Adrenal gland (tissue), 19 donors: Measurements from ENCODE around the gene OBSL1. TPM values are rescaled to one million over a fixed set of nuclear protein-coding genes. Genes with fewer than 3 reads are reported as not detected.

Experiments
- DNase-seq, 7 donors: peaks; one replicate each; pipeline ENCODE4 v3.0.0-alpha.2; 2019 to 2020
- H3K27ac ChIP-seq, 5 donors: fragments of 200-600 bp; sonication (generic) in 4 of 5; 1 replicate in 3 of 5; 2 replicates in 2 of 5; pipeline versions ENCODE4 v1.5.1 to v1.8.0; 2016 to 2020; ENCODE audit warnings: mild to moderate bottlenecking in 1 of 5
- H3K27me3 ChIP-seq: fragments of 200-600 bp; 2 replicates; pipeline ENCODE4 v1.8.0; 2021
- H3K36me3 ChIP-seq, 2 donors: fragments of 200-600 bp; replicated peaks in 1 of 2; 1 replicate in 1 of 2; 2 replicates in 1 of 2; pipeline versions ENCODE4 v1.5.1 to v1.8.0; 2018 to 2022
- H3K4me1 ChIP-seq, 2 donors: fragments of 200-600 bp; replicated peaks in 1 of 2; 1 replicate in 1 of 2; 2 replicates in 1 of 2; pipeline versions ENCODE4 v1.5.1 to v1.8.0; 2018 to 2021
- H3K4me3 ChIP-seq, 4 donors: fragments of 200-600 bp; sonication (generic) in 3 of 4; one replicate each; pipeline ENCODE4 v1.5.1; 2016 to 2018
- H3K9me3 ChIP-seq, 3 donors: fragments of 200-600 bp; sonication (generic) in 1 of 3; replicated peaks in 1 of 3; 1 replicate in 2 of 3; 2 replicates in 1 of 3; pipeline versions ENCODE4 v1.5.1 to v1.8.0; 2016 to 2021
- CTCF ChIP-seq, 6 experiments: fragments of 450-650 bp in 4 of 6; fragments of 200-600 bp in 2 of 6; sonication (generic) in 1 of 6; IDR thresholded peaks; 1 replicate in 5 of 6; 2 replicates in 1 of 6; pipeline versions ENCODE4 v1.5.1 to v1.8.0; 2016 to 2021; ENCODE audit warnings: antibody characterized with exemption in 6 of 6, mild to moderate bottlenecking in 2 of 6, moderate library complexity in 1 of 6
- POLR2A ChIP-seq, 2 donors: fragments of 450-650 bp; IDR thresholded peaks; one replicate each; pipeline ENCODE4 v1.6.1; 2017; ENCODE audit warnings: antibody characterized with exemption in 2 of 2, mild to moderate bottlenecking in 2 of 2, moderate library complexity in 1 of 2
- WGBS, 4 donors: extraction: QIAGEN DNeasy Blood & Tissue Kit in 2 of 4; methylation state at CpG; one replicate each; pipeline versions ENCODE4 v1.1.5 to v1.1.7; 2013 to 2017; 5-methylcytosine and 5-hydroxymethylcytosine counted together
- intact Hi-C, 2 donors: fragments of 100-400 bp; cut with DNase I; formaldehyde crosslinking; loops; one replicate each; pipeline versions ENCODE4 v1.14.1 to v1.15.0; 2022 to 2023
- long read RNA-seq, 10 donors: library from polyadenylated mRNA in 3 of 10; unstranded in 2 of 10; stranded (forward) in 1 of 10; transcript quantifications; one replicate each; pipeline ENCODE4 v2.0.0 and lab custom pipeline, GENCODE V29; 2021 to 2026
- polyA plus RNA-seq, 3 donors: library from polyadenylated mRNA; stranded (reverse); fragments of 200-250 nt in 2 of 3; fragments of 350-450 nt in 1 of 3; fragmentation: Illumina TruSeq in 1 of 3; extraction: RNeasy Lipid Tissue Mini Kit (QIAGEN cat#74804) in 1 of 3; gene quantifications; one replicate each; pipeline ENCODE4 v1.2.3, GENCODE V29; 2013 to 2014
- total RNA-seq, 9 donors: library from RNA; depleted of rRNA in 4 of 9; stranded (reverse); fragments of >200 nt in 4 of 9; fragments of 120-200 nt in 1 of 9; fragmentation: NEBNext Ultra II Directional in 1 of 9; extraction: Animal tissue kit (Norgen Biotek cat#: 25700) in 1 of 9; gene quantifications; one replicate each; pipeline versions ENCODE4 v1.1.0 to v1.2.4, GENCODE V29; 2013 to 2023
- donor health status: healthy with polysubstance abuse.
- donor health status: Bipolar disorder and iron deficiency.
- donor health status: DM: yes; HTN: yes; CAD: no.
- donor health status: DM: no; HTN: no; CAD: no.
- donor health status: DM: no; HTN: no; CAD: no.
- donor health status: DM: yes; HTN: yes; CAD: no.

Gene OBSL1
- total RNA-seq (100 to 1,000 TPM; 127 to 215 (median 174) TPM), polyA plus RNA-seq (100 to 1,000 TPM in 2 of 3 donors, 10 to 100 TPM in 1; 63.9 to 427 (median 408) TPM)
- long read RNA-seq, donor 1, full-length matches to known transcripts, result 34 of 143 reads
- long read RNA-seq, donor 1, partial matches to known transcripts, result 109 of 143 reads
- long read RNA-seq, donor 1, other reads (novel, unspliced or antisense), result 0 of 143 reads
- long read RNA-seq, donor 2, transcript OBSL1-202 (9 exons, 3,297 nt), result major isoform, 28 of 607 reads
- long read RNA-seq, donor 2, transcript OBSL1-206 (2 exons, 951 nt), result minor isoform, 14 of 607 reads
- long read RNA-seq, donor 2, partial matches to known transcripts, result 548 of 607 reads
- long read RNA-seq, donor 2, other reads (novel, unspliced or antisense), result 11 of 607 reads
- long read RNA-seq, donor 3, partial matches to known transcripts, result 382 of 402 reads
- long read RNA-seq, donor 3, other reads (novel, unspliced or antisense), result 12 of 402 reads
- long read RNA-seq, donor 4, partial matches to known transcripts, result 14 of 18 reads
- long read RNA-seq, donor 4, other reads (novel, unspliced or antisense), result 2 of 18 reads
- long read RNA-seq, donor 5, full-length matches to known transcripts, result 354 of 470 reads
- long read RNA-seq, donor 5, partial matches to known transcripts, result 65 of 470 reads
- long read RNA-seq, donor 5, other reads (novel, unspliced or antisense), result 51 of 470 reads
- long read RNA-seq, donor 6, partial matches to known transcripts, result 13 of 16 reads
- long read RNA-seq, donor 6, other reads (novel, unspliced or antisense), result 2 of 16 reads
- long read RNA-seq, donor 7, transcript OBSL1-210 (2 exons, 625 nt), result minor isoform, 5 of 396 reads
- long read RNA-seq, donor 7, transcript OBSL1-202 (9 exons, 3,297 nt), result major isoform, 9 of 396 reads
- long read RNA-seq, donor 7, partial matches to known transcripts, result 378 of 396 reads
- long read RNA-seq, donor 7, other reads (novel, unspliced or antisense), result 0 of 396 reads
- long read RNA-seq, donor 8, full-length matches to known transcripts, result 44 of 1,285 reads
- long read RNA-seq, donor 8, partial matches to known transcripts, result 1,201 of 1,285 reads
- long read RNA-seq, donor 8, other reads (novel, unspliced or antisense), result 40 of 1,285 reads
- long read RNA-seq, donor 9, partial matches to known transcripts, result 343 of 356 reads
- long read RNA-seq, donor 9, other reads (novel, unspliced or antisense), result 0 of 356 reads
- long read RNA-seq, donor 10, transcript OBSL1-202 (9 exons, 3,297 nt), result major isoform, 9 of 1,161 reads
- long read RNA-seq, donor 10, partial matches to known transcripts, result 1,146 of 1,161 reads
- long read RNA-seq, donor 10, other reads (novel, unspliced or antisense), result 0 of 1,161 reads

GRCh38 chr2:219571311-219572236, at the start of gene OBSL1:
TSS of gene OBSL1 (minus strand) at chr2:219571539. CDS start at chr2:219571232, 307 bp downstream.
- Histone ChIP-seq H3K27me3 (no peaks in the 10 kb centered on the region), H3K4me1 (peaks cover 10 to 16% of the 10 kb centered on the region in 2 donors), H3K9me3 (no peaks in the 10 kb centered on the region), H3K27ac (peak within 1 kb of the TSS; percentile 69 to 96 (median 92)), H3K36me3 (peaks cover 0 to 15% of the 10 kb centered on the region in 2 donors), H3K4me3 (peak within 1 kb of the TSS in 3 of 4 donors; percentile 54 to 90 (median 73))
- 5 to 16% (median 6%) methylated on average over 12 to 42 of the region's 42 CpGs for WGBS, 4 donors
- TF ChIP-seq CTCF (IDR thresholded peaks at IDR 0.05) (peak in 3 of 6 experiments; percentile 4 to 27 (median 6)), POLR2A (IDR thresholded peaks at IDR 0.05) (peak in 1 of 2 donors; percentile 51)
- peak; percentile 90 to 96 (median 94) for DNase-seq
- intact Hi-C loops, result no loop called here

GRCh38 chr2:219620546-219620945, 49.2 kb upstream of the OBSL1 start:
- H3K4me3 ChIP-seq, result no peak overlapping the region
- H3K27me3 ChIP-seq, result no peaks in the 10 kb centered on the region
- H3K36me3 ChIP-seq, result peaks cover 0 to 6% of the 10 kb centered on the region in 2 donors
- no peak for TF ChIP-seq CTCF (IDR thresholded peaks at IDR 0.05)
- TF ChIP-seq POLR2A (IDR thresholded peaks at IDR 0.05), result no peak
- intact Hi-C loops, result no loop called here
- H3K27ac ChIP-seq, result no peak overlapping the region
- H3K9me3 ChIP-seq, result no peaks in the 10 kb centered on the region
- 90 to 92% (median 92%) methylated on average over 6 of the region's 6 CpGs for WGBS, 4 donors
- DNase-seq, result no peak
- no peaks in the 10 kb centered on the region for H3K4me1 ChIP-seq

GRCh38 chr2:219619235-219619634, 47.9 kb upstream of the OBSL1 start:
- H3K9me3 ChIP-seq, result no peaks in the 10 kb centered on the region
- H3K4me1 ChIP-seq, result no peaks in the 10 kb centered on the region
- TF ChIP-seq POLR2A (IDR thresholded peaks at IDR 0.05) (no peak), CTCF (IDR thresholded peaks at IDR 0.05) (no peak)
- H3K36me3 ChIP-seq, result peaks cover 0 to 18% of the 10 kb centered on the region in 2 donors
- no peak for DNase-seq
- H3K27me3 ChIP-seq, result no peaks in the 10 kb centered on the region
- 71 to 84% (median 81%) methylated on average over 4 of the region's 4 CpGs for WGBS, 4 donors
- no peak overlapping the region for H3K4me3 ChIP-seq
- H3K27ac ChIP-seq, result no peak overlapping the region
- intact Hi-C loops, result no loop called here
